Right ventricle myocardium inferior (tissue), 1 donor: ENCODE measurements around the gene AGO3. TPM values are rescaled to one million over a fixed set of nuclear protein-coding genes. Genes with fewer than 3 reads are reported as not detected.

Experiments used
- ATAC-seq: fragments of 200-7000 bp; cut with Tn5 transposase; one replicate; pipeline ENCODE4 v1.9.1; 2020; ENCODE audit warnings: mild to moderate bottlenecking, moderate library complexity
- DNase-seq: peaks from one replicate; pipeline ENCODE4 v3.0.0; 2021; ENCODE audit errors: missing footprints
- intact Hi-C: fragments of 100-400 bp; cut with DNase I; formaldehyde crosslinking; loops from one replicate; pipeline ENCODE4 v1.11.0; 2022
- total RNA-seq: library from RNA; stranded (reverse); fragmentation: NEBNext Ultra II Directional; extraction: Animal tissue kit (Norgen Biotek cat#: 25700); gene quantifications from one replicate; pipeline ENCODE4 v1.2.1, GENCODE V29; 2021
- donor health status: DM: no; HTN: yes; CAD: no; lungs with severe emphysema.

The AGO3 gene
- total RNA-seq, 1 donor from 2014 or later: 12.0 TPM

- no peak for DNase-seq
- intact Hi-C loops: no loop called here
These were observed 123.1 kb downstream of the AGO3 start for GRCh38 chr1:36053978-36054377.

GRCh38 chr1:36055706-36056105 lies 124.8 kb downstream of the AGO3 start:
- intact Hi-C loops: no loop called here
- DNase-seq (no peak), ATAC-seq (no peak)

More at GRCh38 chr1:36053978-36054377, 123.1 kb downstream of the AGO3 start:
- no peak for ATAC-seq

DNA sequence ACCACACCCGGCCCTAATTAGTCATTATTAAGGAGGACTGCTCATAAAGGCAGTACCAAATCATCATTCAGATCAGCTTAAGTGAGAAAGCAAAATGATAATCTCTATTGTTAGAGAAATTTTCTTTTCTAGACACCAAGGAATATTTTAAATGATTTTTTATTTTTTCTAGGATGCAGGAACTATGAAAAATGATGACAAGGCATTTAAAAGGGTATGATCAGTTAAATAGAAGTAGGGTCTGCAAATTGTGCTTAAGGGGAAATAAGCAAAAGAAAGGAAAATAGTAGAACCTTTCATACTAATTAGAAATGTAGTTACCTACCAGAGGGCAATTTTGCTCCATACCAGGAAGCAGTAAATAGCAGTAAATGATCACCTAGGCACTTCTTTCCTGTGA lies 131.4 kb downstream of the AGO3 start:
- DNase-seq (no peak), ATAC-seq (no peak)

DNA sequence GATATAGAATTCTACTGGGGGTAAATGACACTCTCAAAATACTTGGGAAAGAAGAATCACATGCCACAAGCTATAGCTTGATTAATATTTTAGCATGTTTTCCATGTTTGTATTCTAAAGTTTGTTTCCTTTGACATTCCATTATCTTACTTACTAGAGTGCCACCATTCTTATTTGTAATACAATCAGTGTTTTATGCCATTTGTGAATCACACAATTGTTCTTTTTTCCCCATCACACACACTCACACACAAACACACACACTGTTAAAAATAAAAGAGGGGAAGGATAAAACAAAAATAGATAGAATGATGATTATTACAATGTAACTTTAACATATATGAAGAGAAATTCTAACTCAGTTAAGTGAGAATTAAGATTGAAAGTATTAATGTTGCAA lies 137.0 kb downstream of the AGO3 start:
- DNase-seq (no peak), ATAC-seq (no peak)
- intact Hi-C loops: no loop called here

More for the DNA sequence above, 131.4 kb downstream of the AGO3 start:
- intact Hi-C loops: no loop called here

DNA sequence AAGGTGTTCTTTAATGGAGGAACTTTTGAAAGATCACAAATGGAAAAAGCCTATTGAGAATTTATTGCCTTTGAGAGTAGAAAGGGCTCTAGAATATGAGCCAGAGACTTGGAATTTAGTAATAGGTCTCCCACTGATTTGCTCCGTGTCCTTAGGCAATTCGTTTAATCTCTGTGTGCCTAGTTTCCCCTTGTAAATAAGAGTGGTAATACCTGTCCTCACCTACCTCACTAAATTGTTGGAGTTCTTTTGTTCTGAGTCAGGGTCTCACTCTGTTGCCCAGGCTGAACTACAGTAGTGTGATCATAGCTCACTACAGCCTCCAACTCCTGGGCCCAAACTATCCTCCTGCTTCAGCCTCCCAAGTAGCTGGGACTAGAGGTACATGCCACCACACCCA lies 138.0 kb downstream of the AGO3 start:
- ATAC-seq (no peak), DNase-seq (no peak)
- intact Hi-C loops: no loop called here

DNA sequence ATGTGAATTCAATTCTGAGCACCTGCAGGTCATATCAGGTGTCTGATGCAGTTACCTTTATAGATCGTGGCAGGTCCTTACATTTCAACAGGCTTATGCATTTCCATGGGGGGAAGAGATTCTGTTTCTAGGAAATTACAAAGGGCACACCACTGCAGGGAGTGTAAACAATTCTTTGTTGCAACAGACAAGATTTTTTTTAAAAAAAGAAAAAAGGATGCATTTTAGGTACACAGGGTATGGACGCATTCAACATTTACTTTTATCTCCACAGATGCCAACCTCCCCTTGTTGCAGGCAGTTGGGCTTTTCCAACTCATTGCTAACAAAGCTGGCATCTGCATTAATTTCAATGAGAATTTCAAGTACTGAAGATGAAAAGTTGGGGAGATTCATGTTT lies 139.4 kb downstream of the AGO3 start:
- intact Hi-C loops: no loop called here
- no peak for DNase-seq

DNA sequence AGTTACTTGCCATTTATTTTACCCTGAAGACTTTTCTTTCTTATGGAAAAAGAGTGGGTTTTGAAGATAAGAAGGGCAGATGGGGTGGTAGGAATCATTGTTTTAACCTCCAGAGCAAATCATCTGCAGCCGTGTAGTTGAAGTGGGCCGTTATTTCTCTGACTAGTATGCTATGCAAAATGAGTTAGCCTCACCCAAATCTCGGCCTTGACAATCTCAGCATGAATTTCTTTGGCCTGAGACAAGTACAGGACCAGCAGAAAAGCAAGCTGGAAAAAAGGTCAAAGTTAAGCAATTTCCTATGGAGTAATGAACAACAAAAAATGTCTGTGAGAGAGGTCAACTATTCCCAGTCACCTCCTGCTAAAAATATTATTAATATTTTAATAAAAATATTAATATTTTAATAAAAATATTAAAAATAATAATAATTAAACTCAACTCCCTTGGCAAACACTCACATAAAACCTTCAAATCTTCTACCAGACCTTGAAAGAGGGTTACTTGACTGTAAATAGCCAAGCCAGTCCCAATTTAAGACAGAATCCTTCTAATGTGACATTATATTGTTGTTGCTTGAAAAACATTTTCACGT lies 146.2 kb downstream of the AGO3 start:
- intact Hi-C loops: no loop called here
- no peak for ATAC-seq
- DNase-seq: no peak

More for the DNA sequence above, 139.4 kb downstream of the AGO3 start:
- no peak for ATAC-seq

DNA sequence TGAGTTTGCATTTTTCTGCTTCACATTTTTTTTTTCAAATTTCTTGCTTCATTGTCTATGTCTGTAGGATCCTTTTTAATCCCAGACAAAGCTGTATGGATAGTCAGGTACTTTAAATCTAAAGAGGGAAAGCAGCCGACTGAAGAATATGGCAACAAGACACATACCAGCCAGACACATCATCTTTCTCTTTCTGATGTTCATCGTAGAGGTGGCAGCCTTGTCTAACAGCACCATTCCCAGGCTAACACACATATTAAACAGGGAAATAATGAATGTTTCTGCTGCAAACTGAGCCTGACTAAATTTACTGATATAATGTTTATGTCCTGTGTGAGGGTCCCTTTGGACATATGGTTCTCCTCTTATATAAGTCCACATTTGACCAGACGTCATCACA lies 149.3 kb downstream of the AGO3 start:
- no peak for DNase-seq
- ATAC-seq: no peak
- intact Hi-C loops: loop anchor here (10.0 kb wide), 2 partner anchors 195 to 225 kb away; partner anchors contain the start of gene AGO1

DNA sequence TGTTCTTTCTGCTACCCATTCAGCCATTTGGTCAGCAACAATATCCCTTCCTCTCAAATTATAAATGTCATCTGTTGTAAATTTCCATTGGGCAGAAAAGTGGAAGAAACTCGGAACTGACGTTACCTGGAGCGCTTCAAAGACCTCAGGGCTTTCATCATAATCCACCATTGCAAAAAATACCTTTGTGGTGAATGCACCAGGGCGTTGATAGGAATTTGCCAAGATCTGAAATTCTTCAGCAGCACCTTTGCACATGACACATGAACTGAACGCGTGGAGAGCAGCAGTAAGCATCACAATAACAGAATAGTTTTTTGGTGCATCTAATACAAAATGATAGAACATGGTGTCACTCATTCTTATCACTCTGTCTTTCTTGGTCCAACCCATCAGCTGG lies 149.9 kb downstream of the AGO3 start:
- intact Hi-C loops: loop anchor here (10.0 kb wide), 2 partner anchors 196 to 226 kb away; partner anchors contain the start of gene AGO1
- DNase-seq (no peak), ATAC-seq (no peak)

DNA sequence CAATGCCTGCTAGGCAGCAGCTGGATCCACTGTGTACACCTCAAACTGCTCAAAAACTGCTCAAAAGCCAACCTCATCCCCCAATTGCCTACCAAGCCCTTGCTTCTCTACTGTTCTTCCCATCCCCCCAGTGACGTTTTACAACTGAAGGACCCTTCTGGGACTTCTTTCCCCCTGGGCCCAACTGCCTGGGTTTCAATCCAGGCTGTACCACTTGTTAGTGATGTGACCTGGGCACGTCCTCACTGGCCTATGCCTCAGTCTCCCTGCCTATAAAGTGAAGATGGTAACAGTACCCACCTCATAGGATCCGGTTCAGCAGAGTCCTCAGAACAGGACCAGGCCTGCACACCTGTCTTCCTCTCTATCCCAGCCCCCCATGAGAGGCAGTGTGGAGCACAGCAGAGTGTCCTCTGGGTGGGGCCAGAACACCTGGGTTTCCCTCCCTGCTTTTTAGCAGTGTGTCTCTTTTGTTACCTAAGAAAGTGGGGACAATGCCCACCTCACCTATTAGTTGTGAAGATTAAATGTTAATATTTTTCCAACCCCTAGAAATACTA lies 151.1 kb downstream of the AGO3 start:
- intact Hi-C loops: loop anchor here (10.0 kb wide), 2 partner anchors 197 to 227 kb away; partner anchors contain the start of gene AGO1
- no peak for ATAC-seq
- no peak for DNase-seq

DNA sequence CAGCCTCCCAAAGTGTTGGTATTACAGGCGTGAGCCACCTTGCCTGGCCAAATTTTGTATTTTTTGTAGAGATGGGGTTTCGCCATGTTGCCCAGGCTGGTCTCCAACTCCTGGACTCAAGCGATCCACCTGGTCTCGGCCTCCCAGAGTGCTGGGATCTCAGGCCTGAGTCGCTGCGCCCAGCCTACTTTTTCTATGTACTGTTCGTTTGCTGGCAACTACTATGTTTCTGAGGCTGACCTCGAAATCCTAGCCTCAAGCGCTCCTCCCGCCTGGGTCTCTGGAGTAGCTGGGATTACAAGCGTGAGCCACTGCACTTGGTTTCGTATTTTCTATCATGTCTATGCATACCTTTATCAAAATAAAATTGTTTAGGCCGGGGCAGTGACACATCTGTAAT lies 152.3 kb downstream of the AGO3 start:
- DNase-seq: no peak
- no peak for ATAC-seq
- intact Hi-C loops: loop anchor here (10.0 kb wide), 2 partner anchors 198 to 228 kb away; partner anchors contain the start of gene AGO1

DNA sequence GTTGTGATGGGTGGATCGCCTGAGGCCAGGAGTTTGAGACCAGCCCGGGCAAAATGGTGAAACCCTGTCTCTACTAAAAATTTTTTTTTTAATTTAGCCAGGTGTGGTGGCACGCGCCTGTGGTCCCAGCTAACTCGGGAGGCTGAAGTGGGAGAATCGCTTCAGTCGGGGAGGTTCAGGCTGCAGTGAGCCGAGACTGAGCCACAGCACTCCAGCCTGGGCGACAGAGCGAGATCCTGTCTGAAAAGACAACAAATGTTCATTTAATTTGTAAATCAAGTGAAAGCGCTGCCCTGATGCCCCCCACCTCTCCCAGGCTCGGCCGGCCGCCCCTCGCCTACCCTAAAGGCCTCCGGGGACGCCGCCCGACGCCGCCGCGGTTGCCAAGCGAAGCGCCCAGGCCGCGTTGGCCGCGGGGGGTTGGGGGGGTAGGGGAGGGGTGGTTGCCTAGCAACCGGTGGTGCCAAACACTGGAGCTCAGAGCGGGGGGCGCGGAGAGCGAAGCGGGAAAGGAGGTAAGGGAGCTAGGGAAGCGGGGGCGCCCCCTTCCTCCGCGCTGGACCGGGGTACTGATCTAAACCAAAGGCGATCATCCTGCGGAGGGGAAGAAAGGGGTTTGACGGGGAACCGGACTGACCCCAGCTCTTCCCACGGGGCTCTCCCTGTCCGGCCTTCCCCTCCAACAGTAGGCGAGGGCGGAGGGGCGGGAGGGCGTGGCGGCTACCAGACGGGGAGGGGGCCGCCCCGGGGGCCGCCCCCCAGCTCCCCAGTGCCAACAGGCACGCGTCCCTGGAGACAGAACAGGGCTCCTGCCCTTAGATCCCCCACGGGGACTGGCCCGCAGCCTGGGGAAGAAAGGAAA lies 153.0 kb downstream of the AGO3 start, which contains the start of gene TEKT2:
TEKT2 (plus strand) TSS at position 460 of the 862 bp plus-strand sequence. CDS start 828 bp downstream, outside the sequence.
- intact Hi-C loops: loop anchor here (10.0 kb wide), 2 partner anchors 199 to 229 kb away; partner anchors contain the start of gene AGO1
- ATAC-seq (no peak), DNase-seq (no peak)

GRCh38 chr1:36084497-36085115 lies 153.7 kb downstream of the AGO3 start:
- no peak for ATAC-seq
- intact Hi-C loops: loop anchor here (10.0 kb wide), 2 partner anchors 200 to 230 kb away; partner anchors contain the start of gene AGO1
- no peak for DNase-seq

DNA sequence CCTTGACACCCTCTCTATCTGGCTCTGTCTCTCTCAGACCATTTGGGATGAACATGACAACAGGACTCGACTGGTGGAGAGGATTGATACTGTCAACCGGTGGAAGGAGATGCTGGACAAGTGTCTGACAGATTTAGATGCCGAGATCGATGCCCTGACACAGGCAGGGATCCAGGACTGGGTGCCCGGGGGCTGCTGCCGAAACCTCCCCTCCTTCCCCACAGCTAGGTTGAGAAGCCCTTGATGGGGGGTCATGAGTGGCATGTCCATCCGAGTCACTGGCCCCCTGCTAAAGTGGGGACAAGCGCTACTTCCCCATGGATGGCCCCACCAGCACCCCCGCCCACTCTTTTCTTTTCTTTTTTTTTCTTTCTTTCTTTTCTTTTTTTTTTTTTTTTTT lies 154.2 kb downstream of the AGO3 start:
- intact Hi-C loops: loop anchor here (10.0 kb wide), 2 partner anchors 200 to 230 kb away; partner anchors contain the start of gene AGO1
- DNase-seq: no peak
- ATAC-seq: no peak

DNA sequence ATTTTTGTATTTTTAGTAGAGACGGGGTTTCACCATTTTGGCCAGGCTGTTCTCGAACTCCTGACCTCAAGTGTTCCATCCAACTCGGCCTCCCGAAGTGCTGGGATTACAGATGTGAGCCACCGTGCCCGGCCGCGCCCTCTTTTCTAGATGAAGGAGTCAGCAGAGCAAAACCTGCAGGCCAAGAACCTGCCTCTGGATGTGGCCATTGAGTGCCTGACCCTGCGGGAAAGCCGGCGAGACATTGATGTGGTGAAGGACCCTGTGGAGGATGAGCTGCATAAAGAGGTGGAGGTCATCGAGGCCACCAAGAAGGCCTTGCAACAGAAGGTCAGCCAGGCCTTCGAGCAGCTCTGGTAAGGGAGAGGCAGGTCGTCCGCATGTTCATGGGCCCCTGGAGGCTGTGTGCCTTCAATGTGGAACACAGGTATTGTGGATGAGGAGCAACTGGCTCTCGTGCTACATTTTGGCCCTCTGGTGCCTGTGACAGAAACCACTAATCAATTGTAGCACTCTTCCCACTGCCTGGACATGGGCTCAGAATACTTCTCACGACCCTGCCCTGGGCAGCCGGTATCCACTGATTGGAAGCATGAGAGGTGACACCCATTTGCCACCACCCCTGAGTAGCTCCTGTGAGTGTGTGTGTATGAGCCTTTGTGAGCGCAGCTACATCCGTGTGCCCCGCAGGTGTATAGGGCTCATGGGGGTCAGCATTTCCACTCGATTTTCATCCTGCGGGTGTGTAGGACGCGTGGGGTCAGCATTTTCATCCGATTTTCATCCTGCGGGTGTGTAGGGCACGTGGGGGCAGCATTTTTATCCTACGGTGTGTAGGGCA lies 155.0 kb downstream of the AGO3 start:
- DNase-seq (no peak), ATAC-seq (no peak)
- intact Hi-C loops: loop anchor here (10.0 kb wide), 2 partner anchors 201 to 231 kb away; partner anchors contain the start of gene AGO1

- DNase-seq (no peak), ATAC-seq (no peak)
- intact Hi-C loops: loop anchor here (10.0 kb wide), 2 partner anchors 202 to 232 kb away; partner anchors contain the start of gene AGO1
These were observed 155.8 kb downstream of the AGO3 start for GRCh38 chr1:36086529-36087232.
